Measurements from ENCODE around the gene SLC35D2. TPM values are rescaled to one million over a fixed set of nuclear protein-coding genes. Genes with fewer than 3 reads are reported as not detected.
A peak's percentile ranks its signal among the peaks of the same experiment; 100 is the strongest.
"Not testable (repeated sequence)": the region's sequence is repeated elsewhere in the genome, so short reads cannot be mapped to it uniquely, and the experiment has no call there.

The SLC35D2 gene
- total RNA-seq, 1 donor from 2014 or later, result 45.8 TPM

GRCh38 chr9:96360976-96361375, 22.5 kb downstream of the SLC35D2 start:
- no peak for TF ChIP-seq CTCF (conservative IDR thresholded peaks at IDR 0.05; ENCODE audit: low read depth, low read length)
- no peak overlapping the region for H3K4me3 ChIP-seq (ENCODE audit: low read depth, low read length)
- no peak for DNase-seq (ENCODE audit: low read depth)

- H3K4me3 ChIP-seq (ENCODE audit: low read depth, low read length); DNase-seq (ENCODE audit: low read depth): not testable (repeated sequence)
Observed at GRCh38 chr9:96360523-96360922, 23.0 kb downstream of the SLC35D2 start.

- no peak for DNase-seq (ENCODE audit: low read depth)
- no peak overlapping the region for H3K4me3 ChIP-seq (ENCODE audit: low read depth, low read length)
- TF ChIP-seq CTCF (conservative IDR thresholded peaks at IDR 0.05; ENCODE audit: low read depth, low read length), result no peak
Observed at GRCh38 chr9:96350866-96351265, 32.6 kb downstream of the SLC35D2 start.

GRCh38 chr9:96348261-96348660, 35.2 kb downstream of the SLC35D2 start:
- no peak for TF ChIP-seq CTCF (conservative IDR thresholded peaks at IDR 0.05; ENCODE audit: low read depth, low read length)
- DNase-seq (ENCODE audit: low read depth), result no peak
- no peak overlapping the region for H3K4me3 ChIP-seq (ENCODE audit: low read depth, low read length)

- no peak for TF ChIP-seq CTCF (conservative IDR thresholded peaks at IDR 0.05; ENCODE audit: low read depth, low read length)
- no peak overlapping the region for H3K4me3 ChIP-seq (ENCODE audit: low read depth, low read length)
- DNase-seq (ENCODE audit: low read depth), result no peak
Observed at GRCh38 chr9:96345551-96345950, 38.0 kb downstream of the SLC35D2 start.

- DNase-seq (ENCODE audit: low read depth), result peak; percentile 87
- no peak overlapping the region for H3K4me3 ChIP-seq (ENCODE audit: low read depth, low read length)
- TF ChIP-seq CTCF (conservative IDR thresholded peaks at IDR 0.05; ENCODE audit: low read depth, low read length), result no peak
Observed at GRCh38 chr9:96344458-96345180, 38.9 kb downstream of the SLC35D2 start.

- no peak for TF ChIP-seq CTCF (conservative IDR thresholded peaks at IDR 0.05; ENCODE audit: low read depth, low read length)
- no peak overlapping the region for H3K4me3 ChIP-seq (ENCODE audit: low read depth, low read length)
- DNase-seq (ENCODE audit: low read depth), result no peak
Observed at GRCh38 chr9:96343515-96344360, 39.8 kb downstream of the SLC35D2 start.
